Transverse colon (tissue), 4 donors: Measurements from ENCODE around the gene THBS2. TPM values are rescaled to one million over a fixed set of nuclear protein-coding genes. Genes with fewer than 3 reads are reported as not detected.

Experiments
- DNase-seq: peaks from one replicate; pipeline ENCODE4 v3.0.0-alpha.2; 2019
- H3K27ac ChIP-seq, 4 donors: fragments of 200-600 bp; sonication (generic); 2 replicates each; pipeline ENCODE4 v1.5.1; 2016 to 2018; ENCODE audit warnings: inconsistent platforms in 4 of 4
- H3K27me3 ChIP-seq: fragments of 200-600 bp; sonication (generic); 2 replicates; pipeline ENCODE4 v1.5.1; 2017; ENCODE audit warnings: inconsistent platforms
- H3K36me3 ChIP-seq, 4 donors: fragments of 200-600 bp; sonication (generic); 2 replicates each; pipeline ENCODE4 v1.5.1; 2017 to 2019; ENCODE audit warnings: inconsistent platforms in 4 of 4
- H3K4me1 ChIP-seq, 4 donors: fragments of 200-600 bp; sonication (generic); 2 replicates each; pipeline ENCODE4 v1.5.1; 2017 to 2020; ENCODE audit warnings: inconsistent platforms in 4 of 4
- H3K4me3 ChIP-seq, 4 donors: fragments of 200-600 bp; sonication (generic); 1 replicate in 1 of 4; 2 replicates in 3 of 4; pipeline versions ENCODE4 v1.5.1 to v1.6.1; 2017 to 2019; ENCODE audit warnings: inconsistent platforms in 4 of 4
- H3K9me3 ChIP-seq, 2 donors: fragments of 200-600 bp; sonication (generic); 2 replicates each; pipeline ENCODE4 v1.5.1; 2017 to 2019; ENCODE audit warnings: inconsistent platforms in 2 of 2
- CTCF ChIP-seq, 5 experiments: fragments of 200-600 bp in 3 of 5; fragments of 450-650 bp in 2 of 5; sonication (generic) in 3 of 5; IDR thresholded peaks; 1 replicate in 2 of 5; 2 replicates in 3 of 5; pipeline ENCODE4 v1.5.1; 2016 to 2017; ENCODE audit warnings: antibody characterized with exemption in 5 of 5, inconsistent platforms in 3 of 5, mild to moderate bottlenecking in 2 of 5, moderate library complexity in 1 of 5
- EP300 ChIP-seq: sonication (generic); formaldehyde crosslinking; IDR thresholded peaks from one replicate; pipeline ENCODE4 v1.6.1; 2017; ENCODE audit warnings: antibody characterized with exemption, low read depth
- POLR2A ChIP-seq: fragments of 450-650 bp; IDR thresholded peaks from one replicate; pipeline ENCODE4 v1.6.1; 2016; ENCODE audit warnings: antibody characterized with exemption, mild to moderate bottlenecking, moderate library complexity
- POLR2AphosphoS5 ChIP-seq, 3 donors: sonication (generic); formaldehyde crosslinking; IDR thresholded peaks; one replicate each; pipeline ENCODE4 v1.6.1; 2016; ENCODE audit warnings: antibody characterized with exemption in 3 of 3
- WGBS, 2 donors: methylation state at CpG; one replicate each; pipeline ENCODE4 v1.1.5; 2018; ENCODE audit warnings: low coverage in 1 of 2; 5-methylcytosine and 5-hydroxymethylcytosine counted together
- in situ Hi-C, 4 donors: fragments of 200-750 bp; cut with MboI; loops; one replicate each; pipeline versions ENCODE4 v1.15.0 to v1.15.1; 2017; ENCODE audit warnings: low sequenced_read_pairs in 3 of 4, low pct_ligation_motif_present in 1 of 4, low pct_unique_long_range_greater_than_20kb in 1 of 4
- intact Hi-C: fragments of 100-400 bp; cut with DNase I; formaldehyde crosslinking; loops from one replicate; pipeline ENCODE4 v1.15.1; 2023; ENCODE audit warnings: low total_unique reads
- total RNA-seq, 4 donors: library from RNA; depleted of rRNA; stranded (reverse); fragments of >200 nt; gene quantifications; one replicate each; pipeline ENCODE4 v1.1.0, GENCODE V29; 2016

Gene THBS2
- total RNA-seq, 4 donors from 2014 or later, result 11.5 to 25.5 (median 18.1) TPM

- no peaks in the 10 kb centered on the region for H3K27me3 ChIP-seq
- no peak overlapping the region for H3K27ac ChIP-seq
- no peaks in the 10 kb centered on the region for H3K4me1 ChIP-seq
- no peaks in the 10 kb centered on the region for H3K36me3 ChIP-seq
- intact Hi-C loops, result no loop called here
- WGBS, 2 donors, result 82 to 86% methylated on average over 14 to 15 of the region's 15 CpGs
- TF ChIP-seq CTCF (IDR thresholded peaks at IDR 0.05) (no peak), POLR2AphosphoS5 (IDR thresholded peaks at IDR 0.05) (no peak), POLR2A (no peak), EP300 (no peak)
- DNase-seq, result no peak
- H3K4me3 ChIP-seq, result no peak overlapping the region
- in situ Hi-C loops, result no loop called here
- H3K9me3 ChIP-seq, result no peaks in the 10 kb centered on the region
Observed at GRCh38 chr6:169175360-169175887, 78.2 kb downstream of the THBS2 start.

- in situ Hi-C loops, result no loop called here
- no peaks in the 10 kb centered on the region for H3K4me1 ChIP-seq
- 74 to 83% methylated on average over 9 to 26 of the region's 28 CpGs for WGBS, 2 donors
- no peaks in the 10 kb centered on the region for H3K9me3 ChIP-seq
- no peak overlapping the region for H3K4me3 ChIP-seq
- TF ChIP-seq EP300 (no peak), POLR2A (no peak), CTCF (IDR thresholded peaks at IDR 0.05) (no peak), POLR2AphosphoS5 (IDR thresholded peaks at IDR 0.05) (no peak)
- no peak overlapping the region for H3K27ac ChIP-seq
- no peak for DNase-seq
- no peaks in the 10 kb centered on the region for H3K36me3 ChIP-seq
- intact Hi-C loops, result no loop called here
- no peaks in the 10 kb centered on the region for H3K27me3 ChIP-seq
Observed at GRCh38 chr6:169174516-169175359, 78.9 kb downstream of the THBS2 start.

- Histone ChIP-seq H3K4me1 (no peaks in the 10 kb centered on the region), H3K4me3 (no peak overlapping the region), H3K36me3 (no peaks in the 10 kb centered on the region), H3K27ac (no peak overlapping the region), H3K9me3 (no peaks in the 10 kb centered on the region), H3K27me3 (no peaks in the 10 kb centered on the region)
- DNase-seq, result no peak
- WGBS, 2 donors, result 82 to 97% methylated on average over 7 to 25 of the region's 25 CpGs
- in situ Hi-C loops (no loop called here), intact Hi-C loops (no loop called here)
- no peak for TF ChIP-seq CTCF (IDR thresholded peaks at IDR 0.05)
- no peak for TF ChIP-seq POLR2AphosphoS5 (IDR thresholded peaks at IDR 0.05)
- TF ChIP-seq EP300, result no peak
- TF ChIP-seq POLR2A, result no peak
Observed at GRCh38 chr6:169173532-169174268, 79.9 kb downstream of the THBS2 start.

GRCh38 chr6:169172946-169173345 is 80.7 kb downstream of the THBS2 start:
- Histone ChIP-seq H3K27ac (peak overlapping the region in 1 of 4 donors; percentile 30), H3K4me3 (no peak overlapping the region), H3K9me3 (no peaks in the 10 kb centered on the region), H3K4me1 (no peaks in the 10 kb centered on the region), H3K36me3 (no peaks in the 10 kb centered on the region), H3K27me3 (no peaks in the 10 kb centered on the region)
- WGBS, 2 donors, result 84 to 90% methylated on average over 5 to 9 of the region's 9 CpGs
- DNase-seq, result no peak
- in situ Hi-C loops, result no loop called here
- intact Hi-C loops, result no loop called here
- TF ChIP-seq POLR2A (no peak), EP300 (no peak), POLR2AphosphoS5 (IDR thresholded peaks at IDR 0.05) (no peak), CTCF (IDR thresholded peaks at IDR 0.05) (no peak)
